Measurements from ENCODE around the gene MEF2B. TPM values are rescaled to one million over a fixed set of nuclear protein-coding genes. Genes with fewer than 3 reads are reported as not detected.
"Not testable (repeated sequence)": the region's sequence is repeated elsewhere in the genome, so short reads cannot be mapped to it uniquely, and the experiment has no call there.

The MEF2B gene
- total RNA-seq, 1 experiment from 2014 or later, result 1.1 TPM

DNA sequence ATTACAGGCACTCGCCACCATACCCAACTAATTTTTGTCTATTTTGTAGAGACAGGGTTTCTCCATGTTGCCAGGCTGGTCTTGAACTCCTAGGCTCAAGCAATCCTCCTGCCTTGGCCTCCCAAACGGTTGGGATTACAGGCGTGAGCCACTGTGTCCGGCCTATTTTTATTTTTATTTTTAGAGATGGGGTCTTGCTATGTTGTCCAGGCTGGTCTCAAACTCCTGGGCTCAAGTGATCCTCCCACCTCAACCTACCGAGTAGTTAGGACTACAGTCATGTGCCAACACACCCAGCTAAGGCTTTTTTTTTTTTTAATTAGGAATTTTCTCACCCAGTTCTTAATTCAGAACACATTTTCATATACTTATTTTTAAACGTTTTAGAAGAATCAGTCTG is 34.4 kb downstream of the MEF2B start:
- H3K27ac ChIP-seq (ENCODE audit: low read length); H3K9me3 ChIP-seq (ENCODE audit: control insufficient read depth, insufficient read depth, low read depth, low read length); ATAC-seq; CTCF ChIA-PET; H3K4me1 ChIP-seq (ENCODE audit: control insufficient read depth, insufficient read depth, low read length); POLR2A ChIA-PET; H3K36me3 ChIP-seq (ENCODE audit: control insufficient read depth, insufficient read depth, low read length); H3K4me3 ChIP-seq (ENCODE audit: low read depth in 2 of 2, low read length in 2 of 2); H3K27me3 ChIP-seq (ENCODE audit: control insufficient read depth, insufficient read depth, low read length); DNase-seq (ENCODE audit: low read depth, low spot score); in situ Hi-C loops (cut with HindIII; ENCODE audit: low pct_unique_long_range_greater_than_20kb, low sequenced_read_pairs); BruUV-seq (replicated peaks): not testable (repeated sequence)
- intact Hi-C loops (cut with micrococcal nuclease; ENCODE audit: unreplicated experiment), result loop anchor here (10.0 kb wide), 1 partner anchor 71 kb away; the partner anchor contains the start of gene SLC25A42

GRCh38 chr19:19134687-19135158 is 35.3 kb downstream of the MEF2B start:
- in situ Hi-C loops (cut with HindIII; ENCODE audit: low pct_unique_long_range_greater_than_20kb, low sequenced_read_pairs) (no loop called here), intact Hi-C loops (cut with micrococcal nuclease; ENCODE audit: unreplicated experiment) (loop anchor here (10.0 kb wide), 1 partner anchor 70 kb away; the partner anchor contains the start of gene SLC25A42)
- Histone ChIP-seq H3K9me3 (ENCODE audit: control insufficient read depth, insufficient read depth, low read depth, low read length) (no peaks in the 10 kb centered on the region), H3K4me3 (ENCODE audit: low read depth in 2 of 2, low read length in 2 of 2) (no peak overlapping the region), H3K27ac (ENCODE audit: low read length) (no peak overlapping the region), H3K36me3 (ENCODE audit: control insufficient read depth, insufficient read depth, low read length) (peaks cover 5% of the 10 kb centered on the region; the same call in 1 of the 2 replicates), H3K27me3 (ENCODE audit: control insufficient read depth, insufficient read depth, low read length) (no peaks in the 10 kb centered on the region), H3K4me1 (ENCODE audit: control insufficient read depth, insufficient read depth, low read length) (no peaks in the 10 kb centered on the region; the same call in 1 of the 2 replicates)
- TF ChIP-seq POLR2AphosphoS5 (IDR thresholded peaks at IDR 0.05; ENCODE audit: low read depth, low read length), result no peak
- no peak for TF ChIP-seq TCF7L2 (IDR thresholded peaks at IDR 0.05; ENCODE audit: low read depth, low read length)
- no peak for TF ChIP-seq REST (IDR thresholded peaks at IDR 0.05; ENCODE audit: insufficient read depth in 1 of 2, low read depth in 2 of 2, low read length in 1 of 2)
- TF ChIP-seq SIN3A (IDR thresholded peaks at IDR 0.05; ENCODE audit: borderline replicate concordance, insufficient read depth, low read depth, low read length), result no peak
- TF ChIP-seq CTCF (IDR thresholded peaks at IDR 0.05), result no peak
- DNase-seq (ENCODE audit: low read depth, low spot score), result no peak
- ChIA-PET CTCF (no interaction called here), POLR2A (no interaction called here)
- no TSS peak for BruUV-seq (replicated peaks)
- ATAC-seq, result no peak

DNA sequence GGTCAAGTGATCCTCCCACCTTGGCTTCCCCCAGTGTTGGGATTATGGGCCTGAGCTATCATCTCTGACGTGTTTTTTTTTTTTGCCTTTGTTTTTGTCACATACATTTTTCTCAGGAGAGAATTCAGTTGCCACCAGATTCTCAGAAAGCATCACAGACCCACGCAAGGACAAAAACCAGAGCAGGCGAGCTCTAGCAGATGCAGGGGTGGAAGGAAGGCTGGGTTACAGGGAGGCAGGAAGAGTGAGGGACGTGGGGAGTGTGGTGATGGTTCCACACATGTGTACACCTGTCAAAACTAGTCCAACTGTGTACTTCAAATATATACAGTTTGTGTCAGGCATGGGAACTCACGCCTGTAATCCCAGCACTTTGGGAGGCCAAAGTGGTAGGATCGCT is 36.1 kb downstream of the MEF2B start:
- ATAC-seq (no peak), DNase-seq (ENCODE audit: low read depth, low spot score) (no peak)
- BruUV-seq (replicated peaks), result no TSS peak
- Histone ChIP-seq H3K4me3 (ENCODE audit: low read depth in 2 of 2, low read length in 2 of 2) (no peak overlapping the region), H3K36me3 (ENCODE audit: control insufficient read depth, insufficient read depth, low read length) (peaks cover 5% of the 10 kb centered on the region; the same call in 1 of the 2 replicates), H3K27ac (ENCODE audit: low read length) (no peak overlapping the region), H3K27me3 (ENCODE audit: control insufficient read depth, insufficient read depth, low read length) (no peaks in the 10 kb centered on the region), H3K9me3 (ENCODE audit: control insufficient read depth, insufficient read depth, low read depth, low read length) (no peaks in the 10 kb centered on the region), H3K4me1 (ENCODE audit: control insufficient read depth, insufficient read depth, low read length) (no peaks in the 10 kb centered on the region; the same call in 1 of the 2 replicates)
- in situ Hi-C loops (cut with HindIII; ENCODE audit: low pct_unique_long_range_greater_than_20kb, low sequenced_read_pairs), result no loop called here
- ChIA-PET CTCF (no interaction called here), POLR2A (no interaction called here)
- TF ChIP-seq SIN3A (IDR thresholded peaks at IDR 0.05; ENCODE audit: borderline replicate concordance, insufficient read depth, low read depth, low read length) (no peak), TCF7L2 (IDR thresholded peaks at IDR 0.05; ENCODE audit: low read depth, low read length) (no peak), POLR2AphosphoS5 (IDR thresholded peaks at IDR 0.05; ENCODE audit: low read depth, low read length) (no peak), CTCF (IDR thresholded peaks at IDR 0.05) (no peak)
- intact Hi-C loops (cut with micrococcal nuclease; ENCODE audit: unreplicated experiment), result loop anchor here (10.0 kb wide), 1 partner anchor 69 kb away; the partner anchor contains the start of gene SLC25A42

Data from Panc1 (cell line).